HG03196 (cell line): ENCODE results near the gene DROSHA.
"Not testable (repeated sequence)": the region's sequence is repeated elsewhere in the genome, so short reads cannot be mapped to it uniquely, and the experiment has no call there.

Source experiments
- ATAC-seq: cut with Tn5 transposase; IDR thresholded peaks from one replicate; pipeline ENCODE4 v1.9.1; 2021; ENCODE audit not compliant: unreplicated experiment

Gene DROSHA

DNA sequence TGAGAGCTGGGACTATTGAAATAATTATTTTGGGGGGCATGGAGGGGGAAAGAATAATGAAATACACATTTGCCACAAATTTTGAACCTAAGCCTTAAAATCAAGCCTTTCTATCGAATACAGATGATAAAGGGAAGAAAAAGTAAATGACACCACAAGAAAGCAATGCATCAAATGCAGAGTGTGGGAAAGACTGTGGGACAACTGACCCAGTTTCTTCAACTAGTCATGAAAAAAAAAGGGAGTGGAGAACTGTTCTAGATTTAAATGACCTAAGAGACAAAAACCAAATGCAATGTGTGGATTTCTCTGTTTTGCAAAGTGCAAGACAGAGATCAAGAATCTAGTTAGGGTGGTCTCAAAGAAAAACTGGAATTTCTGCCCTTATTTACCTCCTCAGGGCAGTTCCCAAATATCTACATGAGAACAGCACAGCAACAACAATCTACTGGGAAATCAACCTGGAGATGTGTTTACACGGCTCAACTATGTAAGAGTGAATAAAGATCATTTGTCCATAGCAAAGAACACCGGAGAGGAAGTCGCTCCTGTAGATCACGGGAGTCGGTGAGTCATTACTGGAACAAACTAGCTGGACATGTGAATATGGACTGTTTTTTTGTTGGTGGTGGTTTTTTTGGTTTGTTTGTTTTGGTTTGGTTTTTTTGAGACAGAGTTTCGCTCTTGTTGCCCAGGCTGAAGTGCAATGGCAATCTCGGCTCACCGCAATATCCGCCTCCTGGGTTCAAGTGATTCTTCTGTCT, 145.9 kb downstream of the DROSHA start:
- no peak for ATAC-seq

DNA sequence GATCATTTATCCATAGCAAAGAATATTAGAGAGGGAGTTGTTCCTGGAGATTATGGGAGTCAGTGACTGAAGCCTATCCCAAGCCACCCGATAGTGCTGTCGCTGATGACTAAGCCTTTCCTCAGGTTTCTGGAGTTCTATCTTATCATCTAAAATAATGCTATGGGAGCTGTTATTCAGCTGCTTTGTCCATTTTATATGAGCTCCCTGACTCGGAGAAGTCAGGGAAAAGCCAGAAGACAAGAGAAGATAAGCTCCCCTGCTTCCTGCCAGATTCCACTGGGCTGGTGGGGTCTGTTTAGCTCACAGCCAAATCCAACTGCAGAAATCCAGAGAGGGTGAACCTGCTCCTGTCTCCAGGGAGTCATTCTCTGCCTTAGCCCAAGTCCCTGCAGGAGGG, 148.2 kb downstream of the DROSHA start:
- ATAC-seq, result no peak

DNA sequence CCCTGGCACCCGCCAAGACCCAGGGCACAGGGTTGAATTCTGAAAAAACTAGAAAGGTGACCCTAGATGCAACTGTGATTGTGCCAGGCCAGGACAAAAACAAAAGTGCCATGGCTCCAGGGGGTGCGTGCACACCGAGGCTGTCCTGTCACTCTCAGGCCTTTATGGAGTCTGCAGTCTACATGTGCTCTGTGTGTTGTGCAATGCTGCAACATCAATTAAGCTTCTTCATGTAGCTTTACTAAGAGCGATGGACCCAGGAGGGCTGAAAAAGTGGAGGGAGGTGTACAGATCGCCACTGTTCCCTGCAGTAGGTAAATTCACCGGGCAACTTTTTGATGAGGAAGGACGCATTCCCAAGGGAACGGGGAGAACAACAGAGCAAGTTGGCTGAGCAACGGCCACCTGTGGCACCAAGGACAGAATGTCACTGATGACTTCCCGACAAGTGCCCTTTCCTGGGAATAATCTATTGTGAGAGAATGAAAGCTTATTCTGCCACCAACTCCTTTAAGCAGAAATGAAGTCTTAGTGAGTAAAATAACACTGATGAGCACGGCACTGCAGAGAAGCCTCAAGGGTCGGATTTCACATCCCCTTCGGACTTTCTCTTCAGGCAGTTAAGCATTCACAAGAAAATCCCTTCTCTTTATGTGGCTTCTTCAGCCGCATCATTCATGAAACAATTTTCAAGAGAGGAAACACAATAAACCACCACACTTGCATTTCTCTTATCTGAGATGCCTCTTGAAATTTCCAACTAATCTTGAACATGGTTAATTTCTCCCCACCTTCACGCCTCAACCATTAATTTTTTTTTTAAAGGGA, 149.6 kb downstream of the DROSHA start:
- no peak for ATAC-seq

DNA sequence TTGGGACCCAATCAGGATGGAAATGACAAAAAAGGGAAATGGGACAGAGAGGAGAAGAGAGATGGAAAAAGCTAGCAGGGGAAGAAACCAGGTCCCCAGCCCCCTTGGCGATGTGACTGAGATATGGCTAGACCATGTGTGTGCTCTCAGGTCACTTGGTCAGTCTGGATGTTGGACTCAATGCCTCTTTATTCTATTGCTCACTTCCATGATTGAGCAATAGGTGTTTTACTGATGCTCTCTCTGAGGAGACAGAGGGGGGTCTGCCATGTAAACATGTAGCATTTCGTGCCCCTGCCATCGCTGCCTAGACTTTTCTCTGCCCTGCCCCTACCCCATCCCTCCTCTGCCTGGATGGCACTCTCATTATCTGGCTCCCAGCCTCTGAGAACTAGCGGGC, 150.6 kb downstream of the DROSHA start:
- ATAC-seq, result no peak

DNA sequence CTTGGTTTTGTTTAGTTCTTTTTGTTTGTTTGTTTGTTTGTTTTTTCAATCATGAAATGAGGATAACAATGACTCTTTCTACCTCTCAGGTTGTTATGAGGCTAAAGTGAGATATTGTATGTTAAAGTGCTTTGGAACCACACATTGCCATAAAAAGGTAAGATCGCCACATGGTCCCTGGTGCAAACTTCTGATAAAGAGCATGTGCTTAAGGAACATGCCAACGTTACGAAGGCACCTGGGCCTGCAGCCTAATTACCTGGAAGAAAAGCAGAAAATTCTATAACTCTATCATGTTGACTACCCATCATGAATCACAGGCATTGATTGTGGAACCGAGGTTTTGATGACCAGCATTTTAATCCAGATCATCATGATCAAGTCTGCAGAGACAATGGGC, 151.8 kb downstream of the DROSHA start:
- ATAC-seq, result no peak

DNA sequence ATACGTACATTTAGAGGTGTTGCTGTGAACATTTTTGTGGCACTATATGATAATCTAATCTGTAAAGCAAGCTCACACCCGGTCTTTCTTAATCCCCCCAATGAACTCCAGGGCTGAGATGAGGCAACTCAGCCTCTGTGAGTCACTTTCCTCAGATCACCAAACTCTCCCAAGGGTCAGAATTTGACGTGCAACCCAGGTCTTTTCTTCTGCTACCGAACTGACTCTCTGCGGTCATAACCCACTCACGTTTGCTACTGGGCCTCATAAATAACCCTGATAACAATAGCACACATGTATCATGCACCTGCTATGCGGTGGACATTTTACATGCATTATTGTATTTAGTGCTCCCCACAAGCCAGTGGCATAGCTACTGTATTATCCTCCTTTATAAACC, 153.1 kb downstream of the DROSHA start:
- no peak for ATAC-seq

DNA sequence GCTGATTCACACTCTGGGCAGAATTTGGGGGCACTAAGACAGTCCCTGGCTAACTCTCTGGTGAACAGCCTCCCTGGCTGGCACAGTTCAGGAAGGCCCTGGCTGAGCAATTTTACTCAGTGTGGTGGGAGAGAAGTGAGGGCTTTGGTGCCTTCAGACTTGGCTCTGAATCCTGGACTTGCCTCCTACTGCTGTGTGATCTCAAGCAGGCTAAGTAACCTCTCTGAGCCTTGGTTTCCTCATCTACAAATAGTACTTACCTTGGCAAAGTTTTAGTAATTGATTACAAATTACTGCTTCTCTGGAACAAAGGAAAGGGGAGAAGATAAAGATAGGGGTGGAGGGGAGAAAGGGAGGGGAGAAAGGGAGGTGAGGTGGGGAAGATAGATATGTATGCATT, 153.8 kb downstream of the DROSHA start:
- no peak for ATAC-seq

DNA sequence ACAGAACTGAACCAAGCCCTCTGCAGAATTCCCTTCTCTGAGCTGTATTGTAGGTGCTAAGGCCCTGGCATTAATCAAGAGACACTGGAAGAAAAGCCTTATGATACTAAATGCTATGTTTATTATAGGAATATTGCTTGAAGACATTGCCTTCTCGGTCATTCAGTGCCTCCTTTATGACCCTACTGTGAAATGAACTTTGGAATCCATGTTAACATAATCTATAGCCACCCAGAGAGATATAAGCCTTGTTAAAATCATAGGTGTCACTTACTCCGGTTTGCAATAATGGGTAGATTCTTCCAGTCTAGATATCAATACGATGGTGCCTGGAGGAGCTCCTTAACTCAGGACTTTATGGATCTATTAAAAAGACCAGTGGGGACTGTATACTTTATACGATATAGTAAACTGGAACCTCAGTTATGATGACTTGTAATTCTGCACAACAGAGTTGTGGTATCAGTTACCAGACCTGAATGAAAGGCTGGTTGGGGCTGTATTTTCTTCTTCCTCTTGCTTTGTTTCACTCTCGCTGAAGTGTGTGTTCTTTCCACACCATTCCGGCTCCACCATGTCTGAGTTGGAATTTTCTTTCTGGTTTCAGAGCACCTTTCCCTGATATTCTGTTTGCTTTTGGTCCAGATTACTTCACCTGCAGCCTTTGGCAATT, 154.5 kb downstream of the DROSHA start:
- no peak for ATAC-seq

DNA sequence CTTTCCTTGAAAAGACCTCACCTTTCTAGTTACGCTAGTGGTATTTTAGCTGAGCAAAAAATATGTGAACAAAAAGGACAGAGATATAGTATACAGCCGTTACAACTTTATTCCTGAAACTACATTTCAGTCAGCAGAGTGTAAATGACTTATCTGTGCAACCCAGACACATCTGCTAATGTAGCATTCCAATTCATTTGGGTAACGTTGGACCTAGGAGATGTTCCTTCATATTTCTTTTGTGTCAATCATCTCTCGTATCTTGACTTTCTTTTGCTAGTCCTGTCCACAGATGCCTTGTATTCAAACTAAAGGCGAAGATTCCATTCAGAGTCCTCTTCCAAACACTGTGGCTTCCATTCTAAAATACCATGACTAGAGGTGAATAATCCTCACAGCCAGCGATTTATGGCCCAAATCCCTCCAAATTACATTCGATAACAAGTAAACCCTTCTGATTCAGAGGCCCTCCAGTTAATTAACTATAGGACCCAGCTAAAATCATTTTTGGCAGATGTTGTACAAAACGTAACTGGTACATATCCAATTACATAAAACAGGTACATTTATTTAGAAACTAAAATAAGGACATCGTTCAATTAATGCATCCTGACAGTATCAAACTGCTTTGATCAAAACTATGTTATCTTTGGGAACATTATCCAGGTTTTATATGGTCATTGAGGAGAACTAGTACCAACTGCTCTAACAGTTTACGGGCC, 155.7 kb downstream of the DROSHA start:
- ATAC-seq, result no peak

DNA sequence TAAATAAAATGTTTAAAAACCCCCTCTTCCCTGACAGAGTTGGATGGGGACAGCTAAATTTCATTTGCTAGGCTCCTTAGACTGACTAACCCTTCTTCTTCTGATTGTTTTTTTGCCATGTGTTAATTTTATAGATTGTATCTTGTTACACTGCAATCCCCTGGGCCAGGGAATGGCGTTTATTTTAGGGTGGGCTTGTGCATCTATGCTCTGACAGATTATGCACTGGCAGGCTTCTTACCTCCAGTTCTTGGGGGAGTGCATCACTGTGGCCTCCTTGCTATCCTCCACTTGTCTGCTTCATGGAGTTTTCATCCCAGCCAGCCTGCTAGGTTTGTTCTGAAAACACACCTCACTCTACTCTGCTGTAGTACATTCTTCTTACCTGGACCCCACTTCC, 159.8 kb downstream of the DROSHA start:
- ATAC-seq, result no peak

DNA sequence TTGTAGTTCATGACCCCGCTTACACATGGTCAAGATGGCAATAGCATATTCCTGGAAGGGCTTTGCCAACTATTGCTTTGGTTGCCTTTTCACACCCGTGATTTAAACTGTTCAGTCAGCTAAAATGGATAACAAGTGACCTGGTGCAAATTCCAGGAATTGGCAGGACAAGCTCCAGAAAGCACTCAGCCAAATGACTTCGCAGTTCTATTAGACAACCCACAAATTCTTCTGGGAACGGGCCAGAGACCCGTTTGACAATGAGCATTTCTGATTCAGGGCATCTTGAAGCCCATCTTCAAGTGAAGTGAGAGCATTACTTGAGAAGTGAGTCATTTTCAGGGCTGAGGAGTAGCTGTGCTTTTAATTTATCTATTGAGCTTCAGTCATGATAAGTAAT, 165.0 kb downstream of the DROSHA start:
- no peak for ATAC-seq

DNA sequence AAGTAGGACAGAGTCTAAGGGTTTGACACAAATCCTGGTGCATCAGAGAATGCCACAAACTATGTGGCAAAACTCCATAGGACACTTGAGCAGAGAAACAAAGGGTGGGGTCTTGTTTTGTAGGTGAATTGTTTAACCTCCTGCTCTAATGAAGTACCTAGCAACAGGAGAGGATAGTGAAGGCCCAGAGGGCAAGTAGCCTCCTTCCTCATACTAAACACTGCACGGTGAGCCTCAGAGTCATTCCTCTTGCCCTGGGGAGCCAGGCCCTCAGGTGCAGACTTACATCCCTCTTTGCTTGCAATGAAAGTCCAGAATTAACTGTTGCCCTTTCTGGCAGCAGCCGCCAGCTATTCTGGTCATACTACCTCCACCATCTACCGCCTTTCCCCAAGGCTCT, 166.1 kb downstream of the DROSHA start:
- ATAC-seq, result no peak

DNA sequence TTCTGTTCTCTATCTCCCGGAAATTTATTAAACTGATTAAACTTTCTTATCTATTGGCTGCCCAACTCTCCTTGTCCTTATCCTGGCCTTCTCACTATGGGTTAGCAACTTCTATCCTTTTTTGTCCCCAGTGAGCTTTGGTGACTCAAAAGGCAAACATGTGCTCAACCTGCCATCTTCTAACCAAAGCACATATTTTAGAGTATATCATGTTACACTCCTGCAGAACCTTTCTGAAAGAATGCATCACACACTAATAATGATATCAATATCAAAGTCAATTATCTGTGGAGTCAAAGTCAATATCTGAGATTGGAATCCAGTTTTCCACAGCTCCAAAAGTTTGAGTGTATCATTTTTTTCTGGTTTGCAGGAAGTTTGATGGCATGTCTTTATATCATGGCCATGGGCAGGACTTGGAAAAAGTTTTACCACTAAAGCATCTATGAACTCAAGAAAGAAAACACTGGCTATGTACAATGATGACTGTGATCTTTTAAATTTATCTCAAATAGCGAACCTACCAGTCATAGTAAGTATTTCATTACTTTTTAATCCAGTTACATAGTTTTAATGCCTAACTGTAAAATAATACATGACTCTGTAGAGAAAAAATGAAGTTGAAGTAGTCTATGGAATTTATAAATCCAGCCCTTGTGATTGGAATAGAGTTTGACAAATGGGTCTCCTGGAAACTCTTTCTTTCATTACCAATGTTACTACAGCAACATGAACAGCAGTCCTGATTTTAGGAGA, 166.8 kb downstream of the DROSHA start:
- ATAC-seq, result no peak

DNA sequence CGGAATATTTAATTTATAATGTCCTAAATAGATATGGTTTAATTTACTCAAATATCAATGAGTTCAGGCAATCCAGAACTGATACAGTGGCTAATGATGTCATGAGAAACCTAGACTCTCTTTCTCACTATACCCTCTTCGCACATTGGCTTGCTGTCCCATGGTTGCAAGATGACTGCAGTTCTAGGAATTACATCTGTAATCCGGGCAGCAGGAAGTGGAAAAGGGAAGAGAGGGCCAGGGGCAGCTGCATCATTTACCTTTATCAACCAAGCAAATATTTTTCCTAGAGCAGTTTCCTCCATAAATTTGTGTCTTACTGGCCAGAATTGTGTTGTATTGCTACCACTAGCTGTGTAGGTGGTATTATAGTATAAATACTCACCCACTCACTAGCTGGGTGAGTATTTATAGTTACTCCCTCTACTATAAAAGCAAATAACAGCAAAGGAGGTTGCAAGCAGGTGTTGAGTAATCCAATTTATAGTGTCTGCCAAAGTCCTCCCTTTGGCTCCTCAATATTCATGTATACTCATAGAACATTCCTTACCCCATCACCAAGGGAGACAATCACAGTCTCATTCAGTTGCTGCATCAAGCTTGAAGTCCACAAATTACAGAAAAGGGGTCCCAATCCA, 168.8 kb downstream of the DROSHA start:
- ATAC-seq, result no peak

DNA sequence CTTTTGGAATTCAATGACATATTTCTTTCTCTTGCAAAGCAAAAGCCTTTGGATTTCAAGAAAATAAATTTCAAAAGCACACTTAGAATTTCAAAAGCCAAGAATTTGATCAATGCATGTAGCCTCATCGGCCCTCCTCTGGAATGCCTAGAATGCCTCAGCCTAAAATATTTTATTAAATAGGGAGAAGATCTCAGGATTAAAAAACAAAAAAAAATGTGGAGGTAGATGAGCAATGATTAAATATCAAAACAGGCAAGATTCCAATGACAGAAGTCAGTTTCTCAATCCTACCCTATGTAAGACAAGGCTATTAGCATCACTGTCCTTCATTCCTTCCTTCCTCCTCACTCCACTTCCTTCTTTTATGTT, 169.4 kb downstream of the DROSHA start:
- no peak for ATAC-seq

DNA sequence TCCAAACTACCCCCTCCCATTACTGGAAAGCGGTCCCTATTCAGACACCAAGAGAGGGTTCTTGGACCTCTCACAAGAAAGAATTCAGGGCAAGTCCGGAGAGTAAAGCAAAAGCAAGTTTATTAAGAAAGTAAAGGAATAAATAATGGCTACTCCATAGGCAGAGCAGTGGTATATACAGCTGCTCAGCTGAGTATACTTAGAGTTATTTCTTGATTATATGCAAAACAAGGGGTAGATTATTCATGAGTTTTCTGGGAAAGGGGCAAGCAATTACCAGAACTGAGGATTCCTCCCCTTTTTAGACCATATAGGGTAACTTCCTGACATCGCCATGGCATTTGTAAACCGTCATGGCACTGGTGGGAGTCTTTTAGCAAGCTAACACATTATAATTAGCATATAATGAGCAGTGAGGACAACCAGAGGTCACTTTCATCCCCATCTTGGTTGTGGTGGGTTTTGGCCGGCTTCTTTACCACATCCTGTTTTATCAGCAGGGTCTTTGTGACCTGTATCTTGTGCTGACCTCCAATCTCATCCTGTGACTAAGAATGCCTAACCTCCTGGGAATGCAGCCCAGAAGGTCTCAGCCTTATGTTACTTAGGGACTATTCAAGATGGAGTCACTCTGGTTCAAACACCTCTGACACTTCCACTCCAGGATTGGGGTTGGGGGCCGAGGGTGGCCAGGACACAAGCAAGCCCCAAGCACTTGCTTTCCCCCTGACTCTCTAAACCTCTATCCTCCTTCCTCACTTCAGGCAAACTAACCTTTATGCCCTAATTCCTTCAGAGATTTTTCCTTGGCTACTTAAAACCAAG, 170.0 kb downstream of the DROSHA start:
- ATAC-seq, result not testable (repeated sequence)

DNA sequence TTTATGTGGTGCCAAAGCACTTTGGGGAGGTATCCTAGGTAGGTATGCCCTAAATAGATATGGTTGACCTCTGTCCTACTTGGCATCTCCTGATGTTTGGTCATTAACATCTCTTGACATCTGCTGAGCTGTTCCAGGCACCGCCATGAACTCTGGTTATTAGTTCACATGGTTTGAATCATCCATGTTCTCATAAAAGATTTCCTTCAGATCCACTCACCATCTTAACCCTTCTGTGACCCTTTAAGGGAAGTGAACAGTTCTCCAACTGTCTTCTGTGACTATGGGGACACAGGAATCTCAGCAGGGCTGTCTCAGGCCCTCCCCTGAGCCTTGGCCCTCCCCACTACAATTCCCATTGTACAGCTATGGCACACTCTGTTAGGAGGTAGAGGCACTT, 170.7 kb downstream of the DROSHA start:
- ATAC-seq, result no peak

DNA sequence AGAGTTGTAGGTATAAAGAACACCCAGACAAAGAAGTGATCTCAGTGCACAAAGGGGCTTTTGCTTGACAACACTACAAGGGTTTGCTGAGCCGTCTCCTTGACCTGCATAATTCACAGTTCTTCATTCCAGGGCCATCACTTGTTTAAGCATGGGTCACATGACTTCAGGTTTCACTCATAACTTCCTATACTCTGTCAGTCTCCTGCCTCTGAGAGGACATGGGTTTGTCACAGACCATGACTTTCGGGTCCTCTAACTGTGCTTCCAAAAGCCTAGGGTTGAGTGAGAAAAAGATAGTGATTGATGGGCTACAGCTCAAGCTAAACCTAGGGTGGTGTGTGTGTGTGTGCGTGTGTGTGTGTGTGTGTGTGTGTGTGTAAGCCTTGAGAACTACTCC, 172.1 kb downstream of the DROSHA start:
- no peak for ATAC-seq

DNA sequence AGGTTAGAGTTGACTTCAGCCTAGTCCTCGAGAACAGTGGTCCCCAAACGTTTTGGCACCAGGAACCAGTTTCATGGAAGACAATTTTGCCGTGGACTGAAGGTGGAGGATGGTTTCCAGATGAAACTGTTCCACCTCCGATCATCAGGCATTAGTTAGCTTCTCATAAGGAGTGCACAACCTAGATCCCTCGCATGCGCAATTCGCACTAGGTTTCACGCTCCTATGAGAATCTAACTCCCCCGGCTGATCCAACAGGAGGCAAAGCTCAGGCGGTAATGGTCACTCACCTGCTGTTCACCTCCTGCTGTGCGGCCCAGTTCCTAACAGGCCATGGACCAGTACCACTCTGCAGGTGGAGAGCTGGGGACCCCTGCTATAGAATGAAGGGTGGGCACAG, 174.9 kb downstream of the DROSHA start:
- ATAC-seq, result no peak
